KBM-7 (cell line): ENCODE measurements around the gene CMSS1.

Experiments used
- DNase-seq: peaks from one replicate; pipeline ENCODE4 v3.0.0-alpha.2; 2015
- in situ Hi-C: fragments of 300-500 bp; cut with MboI; formaldehyde crosslinking; loops from 2 replicates; pipeline ENCODE4 v1.14.3; 2020; ENCODE audit warnings: low sequenced_read_pairs, low pct_unique_long_range_greater_than_20kb, mixed read lengths

The CMSS1 gene

DNA sequence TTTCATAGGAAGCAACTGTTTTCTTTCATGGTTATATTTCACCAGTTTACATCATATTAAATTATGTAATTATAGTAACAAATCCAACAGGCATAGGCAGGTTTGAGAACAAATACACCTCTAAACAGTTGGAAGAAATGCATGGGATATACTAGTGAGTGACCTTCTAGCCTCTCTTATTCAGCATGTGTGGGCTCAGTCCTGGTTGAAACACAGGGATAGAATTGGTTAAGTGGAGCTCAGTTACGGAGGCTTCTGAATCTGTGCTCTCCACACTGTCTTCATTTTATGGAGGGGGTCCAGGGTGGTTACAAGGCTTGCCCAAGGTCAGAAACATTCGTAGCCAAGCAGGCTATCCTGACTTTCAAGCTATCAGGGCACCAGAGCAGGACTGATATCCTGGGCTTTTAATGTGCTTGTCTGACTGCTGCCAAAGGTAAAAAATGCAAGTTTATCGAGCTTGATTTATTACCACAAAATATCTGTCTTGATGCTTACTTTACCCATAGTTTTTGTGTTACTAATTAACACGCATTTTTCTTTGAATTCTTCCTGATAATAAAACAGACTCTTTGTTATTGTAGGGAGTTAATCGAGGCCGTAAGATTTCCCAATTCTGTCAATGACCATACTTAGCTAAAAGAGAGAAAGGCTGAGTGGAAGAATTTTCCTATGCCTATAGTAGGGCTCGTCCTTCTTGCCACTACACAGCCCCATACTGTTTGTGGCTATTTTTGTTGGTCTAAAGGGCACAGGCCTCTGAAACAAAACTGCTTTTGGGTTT is 207.1 kb downstream of the CMSS1 start:
- DNase-seq: no peak
- in situ Hi-C loops: no loop called here

DNA sequence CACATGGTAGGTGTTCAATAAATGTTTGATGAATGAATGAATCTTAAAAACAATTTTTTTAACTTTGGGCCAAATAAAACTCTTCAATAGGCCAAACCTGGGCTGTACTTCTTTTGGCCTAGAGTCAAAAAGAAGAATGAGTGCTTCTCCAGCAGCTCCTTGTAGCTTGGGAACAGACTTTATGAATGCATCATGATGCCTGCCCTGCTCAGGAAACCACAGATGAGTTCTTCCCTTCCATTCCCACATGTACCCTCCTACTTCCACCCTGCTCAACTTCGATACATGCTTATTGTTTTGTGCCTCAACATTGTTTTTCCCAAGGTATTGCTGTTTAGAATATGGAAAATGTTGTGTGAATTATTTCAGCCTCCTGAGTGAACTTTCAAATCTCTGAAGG is 209.7 kb downstream of the CMSS1 start:
- in situ Hi-C loops: no loop called here

DNA sequence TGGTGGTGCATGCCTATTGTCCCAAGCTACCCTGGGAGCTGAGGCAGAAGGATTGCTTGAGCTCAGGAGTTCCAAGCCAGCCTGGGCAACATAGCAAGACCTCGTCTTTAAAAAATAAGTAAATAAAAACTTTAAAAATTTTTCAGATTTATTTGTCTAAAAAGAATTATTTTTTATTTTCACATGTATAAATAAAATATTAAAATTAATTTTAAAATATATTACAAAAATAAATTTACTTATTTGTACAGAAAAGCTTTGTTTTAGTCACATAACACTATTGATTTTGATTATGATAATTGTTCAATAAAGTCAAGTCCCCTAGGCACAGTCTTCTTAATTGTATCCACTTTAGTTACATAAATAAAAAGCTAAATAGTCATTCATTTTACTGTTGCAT is 211.4 kb downstream of the CMSS1 start:
- in situ Hi-C loops: no loop called here
- DNase-seq: no peak

More for the DNA sequence above, 209.7 kb downstream of the CMSS1 start:
- no peak for DNase-seq

DNA sequence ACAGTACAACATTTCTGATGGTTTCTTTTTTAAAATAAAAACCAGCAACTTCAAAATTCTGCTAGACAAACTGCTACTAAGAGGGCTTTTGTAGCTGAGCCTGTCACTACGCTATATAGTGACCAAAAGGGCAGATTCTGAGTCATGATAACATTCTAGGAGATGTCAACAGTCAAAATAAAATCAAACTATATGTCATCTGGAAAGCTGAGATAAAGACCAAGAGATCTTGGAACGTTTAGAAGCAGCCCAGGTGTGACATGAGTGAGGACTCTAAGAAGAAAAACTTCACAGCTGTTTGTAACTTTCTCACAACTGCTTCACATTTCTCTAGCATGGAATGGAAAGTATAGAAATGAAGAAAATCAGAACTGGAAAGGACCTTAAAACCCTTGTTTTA is 212.0 kb downstream of the CMSS1 start:
- in situ Hi-C loops: no loop called here

DNA sequence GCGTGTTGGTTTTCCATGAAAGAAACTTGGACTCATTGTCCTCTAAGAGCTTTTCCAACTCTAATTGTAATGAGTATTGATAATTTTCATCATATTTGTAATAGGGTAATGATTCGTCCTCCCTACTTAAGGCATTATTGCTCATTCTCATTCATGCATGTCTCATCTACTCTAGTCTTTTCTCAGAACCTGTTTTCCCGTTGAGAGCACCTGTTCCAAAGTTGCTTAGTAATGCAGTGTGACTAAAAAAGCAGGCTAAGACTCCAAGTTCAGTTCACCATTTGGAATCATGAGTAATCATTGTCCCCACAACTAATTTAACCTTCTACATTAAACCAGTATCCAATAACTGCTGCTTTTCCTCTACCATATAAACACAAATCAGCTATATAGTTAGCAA is 212.7 kb downstream of the CMSS1 start:
- DNase-seq: no peak
- in situ Hi-C loops: no loop called here

More for the DNA sequence above, 212.0 kb downstream of the CMSS1 start:
- no peak for DNase-seq

DNA sequence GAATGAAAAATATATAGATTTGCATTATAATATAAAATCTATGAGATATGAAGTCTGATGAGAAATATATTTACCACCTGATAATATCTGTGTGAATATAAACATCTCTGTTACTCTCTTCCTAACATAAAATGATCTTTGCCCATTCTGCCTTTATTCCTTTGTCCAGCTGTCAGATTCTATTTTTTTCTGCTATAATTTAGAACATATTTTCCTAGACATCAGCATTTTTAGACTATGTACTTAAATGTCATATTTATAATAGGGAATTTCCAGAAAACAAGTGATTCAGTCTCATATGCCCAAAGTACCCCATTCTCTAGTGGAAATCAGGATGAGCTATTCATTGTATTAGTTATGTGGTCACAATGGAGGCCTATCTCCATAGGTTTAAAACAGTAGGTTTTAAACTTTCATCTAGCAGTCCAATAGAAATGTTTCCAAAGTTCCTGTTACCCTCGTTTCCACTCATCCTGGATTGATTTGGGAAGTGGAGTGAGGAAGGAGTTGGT is 213.3 kb downstream of the CMSS1 start:
- in situ Hi-C loops: no loop called here
- DNase-seq: no peak

DNA sequence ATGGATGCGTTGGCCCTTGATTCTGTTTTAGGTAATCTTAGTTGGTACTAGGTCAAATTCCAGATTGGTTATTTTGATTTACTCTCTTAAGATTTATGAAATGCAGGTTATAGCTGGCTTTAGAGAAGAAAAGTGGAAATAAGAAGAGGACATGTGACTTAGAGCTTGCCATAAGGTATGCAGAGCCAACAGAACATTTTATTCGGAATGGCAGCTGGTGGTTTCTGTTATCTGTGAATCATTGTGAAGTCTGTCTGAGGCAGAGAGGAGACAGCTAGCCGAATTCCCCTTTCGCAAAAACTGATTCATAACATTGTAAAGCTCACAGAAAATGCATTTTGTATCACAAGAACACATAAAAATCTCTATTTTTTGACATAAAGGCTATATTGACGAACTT is 214.6 kb downstream of the CMSS1 start:
- DNase-seq: no peak
- in situ Hi-C loops: no loop called here

DNA sequence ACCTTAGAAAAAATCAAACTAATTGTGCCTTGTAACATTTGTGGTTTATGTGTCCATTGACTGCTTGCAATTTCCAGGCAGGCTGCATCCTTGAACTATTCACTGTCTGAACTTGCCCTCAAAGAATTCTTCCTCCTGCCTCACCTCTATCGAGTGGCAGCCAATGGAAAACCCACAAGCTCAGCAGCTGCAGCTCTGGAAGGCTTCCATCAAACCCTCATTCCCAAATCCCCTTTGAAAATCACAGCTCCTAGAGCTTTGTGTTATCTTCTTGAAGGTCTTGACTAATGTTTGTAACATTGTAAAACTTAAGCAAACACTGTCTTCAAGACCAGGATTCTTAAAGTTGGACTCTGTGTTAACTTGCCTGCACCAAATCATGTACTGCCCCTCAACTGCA is 215.5 kb downstream of the CMSS1 start:
- in situ Hi-C loops: no loop called here
- DNase-seq: no peak

DNA sequence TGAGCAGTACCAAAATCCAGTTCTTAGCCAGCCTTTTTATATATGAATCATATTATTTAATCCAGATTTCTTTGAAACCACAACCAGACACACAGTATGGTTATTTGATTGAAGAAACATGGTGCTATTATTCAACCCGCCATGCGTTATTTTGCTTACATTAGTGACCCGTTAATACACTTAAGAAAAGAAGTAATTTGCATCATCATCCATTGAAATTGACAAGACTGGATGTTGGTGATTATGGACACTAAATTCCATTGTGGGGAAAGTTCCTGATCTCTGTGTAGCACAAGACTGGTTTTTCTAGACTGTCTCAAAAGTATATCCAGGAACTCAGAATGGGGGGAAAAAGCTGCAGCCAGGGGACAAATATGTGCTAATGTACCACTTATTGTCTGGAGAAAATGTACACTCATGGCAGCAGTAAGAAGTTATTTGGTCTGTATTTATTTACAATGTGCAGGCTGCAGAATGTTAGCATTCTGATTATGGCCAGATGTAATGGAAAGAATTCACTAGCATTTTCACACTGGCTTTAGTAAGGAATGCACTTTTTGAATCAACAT is 216.3 kb downstream of the CMSS1 start:
- in situ Hi-C loops: no loop called here
- no peak for DNase-seq

DNA sequence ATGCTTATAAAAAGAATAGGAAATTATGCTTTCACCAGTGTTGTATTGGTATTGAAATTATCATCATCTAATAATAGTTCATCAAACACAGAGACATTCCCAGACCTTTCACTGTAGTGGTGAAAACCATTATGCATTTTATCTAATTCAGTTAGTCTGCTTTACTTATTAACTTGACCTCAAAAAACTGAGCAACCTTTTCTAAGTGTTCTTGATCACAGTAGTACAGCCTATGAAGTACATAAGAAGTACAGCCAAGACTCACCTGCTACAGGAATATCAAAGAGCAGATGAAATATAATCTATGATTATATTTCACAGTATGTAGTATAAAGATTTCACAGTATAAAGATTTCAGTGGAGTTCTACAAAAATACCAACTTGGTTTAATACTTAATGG is 221.4 kb downstream of the CMSS1 start:
- no peak for DNase-seq
- in situ Hi-C loops: no loop called here

DNA sequence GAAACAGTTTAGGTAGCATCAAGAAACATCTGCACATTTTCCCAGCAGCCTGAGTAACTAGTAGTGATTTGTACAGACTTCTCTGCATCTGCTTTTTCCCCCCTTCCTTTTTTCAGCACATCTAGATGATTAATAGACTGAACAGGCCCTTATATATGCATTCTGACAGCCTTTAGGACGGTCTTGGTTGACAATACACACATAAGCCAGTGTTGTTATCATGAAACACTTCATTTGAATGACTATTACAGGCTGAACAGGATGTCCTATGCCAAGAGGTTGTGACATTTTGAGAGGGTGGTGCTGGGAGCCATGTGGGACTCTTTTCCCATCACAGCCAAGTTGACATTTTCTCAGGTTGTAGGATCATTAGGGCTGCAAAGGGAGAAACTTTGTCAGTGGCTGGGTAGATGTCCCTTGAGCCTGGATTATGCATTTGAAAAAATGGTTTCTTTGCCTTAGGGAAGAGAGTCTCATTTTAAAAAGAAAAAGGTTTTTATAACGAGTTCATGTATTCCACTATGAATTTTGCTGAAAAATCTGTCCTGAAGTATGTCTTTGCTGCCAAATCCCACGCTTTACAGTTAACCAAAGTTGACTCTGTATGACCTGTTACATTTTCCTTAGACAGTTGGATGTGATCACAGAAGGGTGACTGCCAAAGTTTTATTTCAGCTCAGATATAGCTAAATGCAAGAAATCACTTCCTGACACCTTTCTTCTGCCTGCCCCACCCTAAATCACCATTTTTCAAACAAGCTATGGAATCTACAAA is 223.0 kb downstream of the CMSS1 start:
- in situ Hi-C loops: no loop called here
- DNase-seq: no peak

DNA sequence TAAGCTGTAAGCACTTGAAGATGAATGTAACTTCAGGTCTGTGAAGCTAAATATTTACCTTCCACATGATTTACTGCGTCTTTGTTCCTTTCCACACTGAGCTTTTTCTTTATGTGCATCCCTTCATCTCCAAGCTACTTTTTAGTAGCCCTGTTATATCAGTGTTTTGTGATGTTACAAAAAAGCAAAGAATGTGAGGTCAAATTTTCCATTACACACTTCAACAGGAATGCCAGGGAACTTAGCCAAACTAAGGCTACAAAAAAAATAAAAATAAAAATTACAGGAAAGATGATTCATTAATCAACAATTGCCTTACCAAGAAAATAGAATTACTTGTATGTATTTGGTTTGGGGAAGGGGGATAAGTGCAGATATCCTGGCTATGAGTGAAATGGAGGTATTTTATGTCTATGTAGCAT is 223.7 kb downstream of the CMSS1 start:
- in situ Hi-C loops: no loop called here
- DNase-seq: no peak

DNA sequence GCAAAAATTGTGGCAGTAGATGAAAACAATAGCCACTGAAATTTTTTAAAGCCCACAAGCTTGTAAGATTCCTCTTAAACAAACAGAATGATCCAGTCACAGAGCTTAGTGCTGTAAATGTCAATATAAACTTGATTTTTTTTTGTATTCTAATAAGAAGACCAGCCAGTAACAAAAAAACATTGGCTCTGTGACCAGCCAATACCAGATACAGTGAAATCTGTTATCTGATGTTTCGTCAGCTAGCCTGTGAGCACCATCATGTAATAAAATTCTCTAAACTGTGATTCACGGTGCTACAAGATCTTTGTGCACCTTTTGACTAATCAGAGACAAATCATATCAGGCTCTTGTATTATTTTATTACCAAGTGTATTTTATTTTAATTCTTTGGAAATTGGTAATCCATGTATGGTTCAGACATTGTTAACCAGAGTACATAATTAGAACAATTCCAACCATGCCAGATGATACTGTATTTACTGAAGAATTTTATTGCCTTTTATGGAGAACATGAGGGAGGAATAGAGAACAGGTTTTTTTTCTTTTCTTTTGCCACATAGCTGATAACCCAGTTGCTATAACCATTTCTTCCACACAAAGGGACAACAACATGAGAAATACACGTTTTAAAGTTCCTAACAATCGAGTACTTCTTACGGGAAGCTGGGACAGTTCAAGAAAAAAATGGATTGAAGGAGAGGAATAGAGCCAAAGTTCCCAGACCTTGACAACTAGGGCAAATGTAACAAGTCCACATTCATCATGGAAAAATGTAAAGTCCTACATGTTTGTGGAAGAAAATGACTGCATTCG is 224.7 kb downstream of the CMSS1 start:
- in situ Hi-C loops: no loop called here
- no peak for DNase-seq

DNA sequence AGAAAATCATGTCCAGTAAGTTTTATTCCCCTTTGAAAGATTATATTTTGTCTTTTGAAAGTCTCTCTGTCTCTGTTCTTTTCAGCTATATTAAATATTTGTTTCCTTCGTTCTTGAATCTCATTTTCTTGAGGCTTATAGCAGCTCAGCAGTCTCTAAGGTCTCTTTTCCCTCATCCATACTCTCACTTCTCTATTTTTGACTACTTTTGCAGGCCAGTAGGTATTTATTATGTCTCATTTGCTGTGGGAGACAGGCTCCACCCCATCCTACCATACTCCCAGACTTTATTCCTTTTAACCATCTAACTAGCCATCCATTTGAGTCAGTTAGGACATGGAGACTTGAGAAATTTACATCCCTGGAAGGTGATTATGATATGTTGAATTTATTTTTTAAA is 225.6 kb downstream of the CMSS1 start:
- no peak for DNase-seq
- in situ Hi-C loops: no loop called here

DNA sequence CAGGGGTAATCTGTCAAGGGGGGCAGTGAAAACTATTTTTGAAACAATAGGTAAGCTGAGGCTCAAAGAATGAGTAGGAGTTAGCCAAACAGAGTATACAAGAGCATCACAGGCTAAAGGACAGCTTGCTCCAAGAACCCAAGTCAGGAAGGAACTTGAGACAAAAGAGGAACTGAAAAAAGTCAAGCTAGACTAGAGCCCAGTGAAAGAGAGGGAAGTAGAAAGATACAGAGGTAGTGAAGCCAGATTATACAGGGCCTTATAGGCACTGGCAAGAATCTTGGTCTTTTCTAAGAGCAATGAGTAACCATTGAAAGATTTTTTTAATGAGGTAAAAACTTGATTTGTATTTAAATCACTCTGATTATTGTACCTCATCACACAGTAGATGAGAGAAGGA is 226.7 kb downstream of the CMSS1 start:
- in situ Hi-C loops: no loop called here
- peak; percentile 81 for DNase-seq

DNA sequence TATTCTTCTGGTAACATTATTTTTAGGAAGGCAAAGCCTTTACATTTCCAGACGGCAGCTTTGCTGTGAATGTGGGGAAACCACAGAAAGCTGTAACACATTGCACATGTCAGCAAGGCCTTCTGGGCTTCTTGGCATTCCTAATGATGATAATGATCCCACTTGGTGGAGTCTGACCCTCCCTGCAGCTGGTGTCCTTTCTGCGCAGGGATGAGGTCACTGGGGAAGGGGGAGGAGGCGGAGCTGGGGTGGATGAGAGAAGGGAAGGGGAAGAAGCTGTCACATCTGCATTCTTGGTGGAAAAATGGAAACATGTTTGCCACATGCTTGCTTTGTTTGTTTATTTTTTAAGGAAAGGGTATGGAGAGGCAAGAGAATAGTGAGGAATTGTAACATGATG is 228.0 kb downstream of the CMSS1 start:
- DNase-seq: no peak
- in situ Hi-C loops: no loop called here

DNA sequence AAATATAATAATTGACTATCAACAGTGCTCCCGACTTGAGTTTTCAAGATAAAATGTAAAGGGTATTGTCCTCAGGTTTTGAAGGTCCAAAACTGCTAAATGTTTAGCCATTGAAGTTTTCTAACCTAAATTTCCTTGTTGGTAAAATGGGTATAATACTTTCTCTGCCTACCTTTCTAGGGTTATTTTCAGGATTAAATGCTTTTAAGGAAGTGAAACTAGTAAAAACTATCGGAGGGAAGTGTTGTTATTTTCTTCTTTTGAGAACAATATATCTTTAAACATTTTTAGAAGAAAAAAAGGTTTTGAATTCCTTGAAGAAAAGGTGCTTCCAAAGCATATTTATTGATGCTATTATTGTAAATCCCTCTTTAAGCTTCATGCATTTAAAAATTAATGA is 229.3 kb downstream of the CMSS1 start:
- DNase-seq: no peak
- in situ Hi-C loops: no loop called here

DNA sequence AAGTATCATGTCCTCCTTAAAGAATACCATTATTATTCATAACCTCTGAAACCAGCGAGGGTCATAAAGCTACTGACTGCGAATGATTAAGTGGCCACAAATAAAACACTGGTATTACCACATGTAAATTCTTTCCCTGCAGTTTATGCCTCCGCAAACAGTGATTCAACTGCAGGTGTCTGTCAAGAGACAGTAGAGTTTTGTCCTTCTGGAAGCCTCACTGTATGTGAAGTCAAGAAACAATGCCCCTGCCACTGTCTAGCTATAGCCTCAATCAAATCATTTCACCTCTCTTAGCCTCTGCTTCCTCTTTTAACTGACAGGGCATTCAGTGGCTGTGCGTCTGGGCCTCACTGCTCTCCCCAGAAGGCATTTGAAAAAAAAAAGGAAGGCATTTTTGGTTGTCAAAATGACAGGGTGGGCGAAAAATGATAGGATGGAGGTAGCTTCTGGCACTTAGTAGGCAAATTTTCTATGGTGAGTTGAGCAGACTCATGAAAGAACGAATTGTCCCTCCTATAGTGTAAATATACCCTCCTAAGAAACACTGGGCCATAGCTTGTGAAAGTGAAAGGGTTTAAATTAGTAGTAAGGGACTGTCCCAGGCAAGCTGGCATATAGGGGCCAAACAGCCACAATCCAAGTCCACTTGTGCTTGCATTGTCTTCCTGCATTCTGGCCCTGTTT is 229.9 kb downstream of the CMSS1 start:
- DNase-seq: peak; percentile 70
- in situ Hi-C loops: no loop called here

DNA sequence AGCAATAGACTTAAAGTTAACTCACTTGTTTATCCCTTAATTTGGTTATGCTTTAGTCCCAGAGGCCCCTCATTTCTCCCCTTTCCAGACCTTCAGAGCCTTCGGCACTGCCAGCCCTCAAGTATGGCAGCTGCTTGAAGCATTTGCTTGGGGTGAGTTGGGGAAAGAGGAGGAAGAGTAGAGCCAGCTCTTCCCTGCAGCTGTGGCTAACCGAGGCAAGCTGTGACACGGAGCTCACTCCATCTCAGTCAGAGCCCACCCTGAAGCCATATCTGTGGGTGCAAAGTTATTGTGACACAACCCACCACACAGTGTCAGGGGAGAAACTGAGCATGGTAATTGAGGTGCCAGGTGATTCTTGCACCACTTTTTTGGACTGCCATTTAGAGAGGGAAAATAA is 230.6 kb downstream of the CMSS1 start:
- in situ Hi-C loops: no loop called here
- DNase-seq: no peak
